ENCODE measurements around the gene RAB3D.
"Not testable (repeated sequence)": the region's sequence is repeated elsewhere in the genome, so short reads cannot be mapped to it uniquely, and the experiment has no call there.

Gene RAB3D

GRCh38 chr19:11380653-11381537, 41.4 kb upstream of the RAB3D start (continued):
- TF ChIP-seq ZNF544 (tag by site-specific recombination; IDR thresholded peaks at IDR 0.05), result no peak
- TF ChIP-seq ZNF146 (tag by site-specific recombination; IDR thresholded peaks at IDR 0.05), result no peak
- no peak for TF ChIP-seq GFI1B (tag by site-specific recombination; IDR thresholded peaks at IDR 0.05)
- TF ChIP-seq, protein P1, sequence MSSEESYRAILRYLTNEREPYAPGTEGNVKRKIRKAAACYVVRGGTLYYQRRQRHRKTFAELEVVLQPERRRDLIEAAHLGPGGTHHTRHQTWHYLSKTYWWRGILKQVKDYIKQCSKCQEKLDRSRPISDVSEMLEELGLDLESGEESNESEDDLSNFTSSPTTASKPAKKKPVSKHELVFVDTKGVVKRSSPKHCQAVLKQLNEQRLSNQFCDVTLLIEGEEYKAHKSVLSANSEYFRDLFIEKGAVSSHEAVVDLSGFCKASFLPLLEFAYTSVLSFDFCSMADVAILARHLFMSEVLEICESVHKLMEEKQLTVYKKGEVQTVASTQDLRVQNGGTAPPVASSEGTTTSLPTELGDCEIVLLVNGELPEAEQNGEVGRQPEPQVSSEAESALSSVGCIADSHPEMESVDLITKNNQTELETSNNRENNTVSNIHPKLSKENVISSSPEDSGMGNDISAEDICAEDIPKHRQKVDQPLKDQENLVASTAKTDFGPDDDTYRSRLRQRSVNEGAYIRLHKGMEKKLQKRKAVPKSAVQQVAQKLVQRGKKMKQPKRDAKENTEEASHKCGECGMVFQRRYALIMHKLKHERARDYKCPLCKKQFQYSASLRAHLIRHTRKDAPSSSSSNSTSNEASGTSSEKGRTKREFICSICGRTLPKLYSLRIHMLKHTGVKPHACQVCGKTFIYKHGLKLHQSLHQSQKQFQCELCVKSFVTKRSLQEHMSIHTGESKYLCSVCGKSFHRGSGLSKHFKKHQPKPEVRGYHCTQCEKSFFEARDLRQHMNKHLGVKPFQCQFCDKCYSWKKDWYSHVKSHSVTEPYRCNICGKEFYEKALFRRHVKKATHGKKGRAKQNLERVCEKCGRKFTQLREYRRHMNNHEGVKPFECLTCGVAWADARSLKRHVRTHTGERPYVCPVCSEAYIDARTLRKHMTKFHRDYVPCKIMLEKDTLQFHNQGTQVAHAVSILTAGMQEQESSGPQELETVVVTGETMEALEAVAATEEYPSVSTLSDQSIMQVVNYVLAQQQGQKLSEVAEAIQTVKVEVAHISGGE (tag by site-specific recombination; conservative IDR thresholded peaks at IDR 0.05; ENCODE audit: low read depth), result peak; percentile 65
- TF ChIP-seq ZNF707 (tag by site-specific recombination; IDR thresholded peaks at IDR 0.05), result no peak
- no peak for TF ChIP-seq ZNF596 (tag by site-specific recombination; IDR thresholded peaks at IDR 0.05)
- no peak for TF ChIP-seq ZNF391 (tag by site-specific recombination; IDR thresholded peaks at IDR 0.05; ENCODE audit: borderline replicate concordance, low read depth)
- TF ChIP-seq ZNF585B (tag by site-specific recombination; IDR thresholded peaks at IDR 0.05), result no peak

GRCh38 chr19:11379857-11380350, 40.4 kb upstream of the RAB3D start:
- Histone ChIP-seq H3K27ac (ENCODE audit: extremely low read depth, low read depth, low read length) (no peak overlapping the region), H3K36me3 (ENCODE audit: control insufficient read depth in 2 of 2, insufficient read depth in 1 of 2, low read length in 2 of 2) (peaks cover 0 to 21% of the 10 kb centered on the region in 2 experiments; a peak in 2 of 3 replicates), H3K4me3 (ENCODE audit: low read depth, low read length) (no peak overlapping the region), H3K9me3 (ENCODE audit: control insufficient read depth, insufficient read depth, low read depth, low read length) (no peaks in the 10 kb centered on the region), H3K4me1 (ENCODE audit: control insufficient read depth, insufficient read depth, low read length) (peaks cover 4% of the 10 kb centered on the region)
- peak; percentile 97 for TF ChIP-seq ZNF623 (tag by site-specific recombination; IDR thresholded peaks at IDR 0.05)
- no peak for TF ChIP-seq ZNF664 (tag by site-specific recombination; IDR thresholded peaks at IDR 0.05)
- CTCF ChIA-PET, result interaction anchor here (0.6 to 5.9 kb wide), 16 partner anchors 19 to 105 kb away, joined by 3 to 66 read pairs (median 13); partner anchors contain the start of genes CCDC159, ELAVL3, ODAD3 and PRKCSH
- POLR2A ChIA-PET, result interaction anchor here (0.7 to 2.7 kb wide), 3 partner anchors 34 to 63 kb away, joined by 3 to 27 read pairs (median 14); partner anchors contain the start of genes CCDC159, ODAD3, PRKCSH and TMEM205

DNA sequence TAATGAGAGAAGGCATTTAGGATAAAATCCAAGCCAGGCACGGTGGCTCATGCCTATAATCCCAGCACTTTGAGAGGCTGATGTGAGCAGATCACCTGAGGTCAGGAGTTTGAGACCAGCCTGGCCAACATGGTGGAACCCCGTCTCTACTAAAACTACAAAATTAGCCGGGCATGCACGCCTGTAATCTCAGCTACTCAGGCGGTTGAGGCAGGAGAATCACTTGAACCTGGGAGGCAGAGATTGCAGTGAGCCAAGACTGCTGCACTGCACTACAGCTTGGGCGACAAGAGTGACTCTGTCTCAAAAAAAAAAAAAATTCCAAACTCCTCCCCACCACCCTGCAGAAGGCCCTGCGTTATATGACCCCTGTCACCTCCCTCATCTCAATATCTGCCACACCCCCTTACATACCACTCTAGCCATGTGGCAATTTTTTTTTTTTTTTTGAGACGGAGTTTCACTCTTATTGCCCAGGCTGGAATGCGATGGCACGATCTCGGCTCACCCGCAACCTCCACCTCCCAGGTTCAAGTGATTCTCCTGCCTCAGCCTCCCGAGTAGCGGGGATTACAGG, 39.9 kb upstream of the RAB3D start:
- ChIA-PET POLR2A (interaction anchor here (0.7 to 2.7 kb wide), 2 partner anchors 34 to 56 kb away, joined by 3 to 27 read pairs; partner anchors contain the start of genes CCDC159, ODAD3, PRKCSH and TMEM205), CTCF (interaction anchor here (1.4 to 5.6 kb wide), 5 partner anchors 37 to 105 kb away, joined by 3 to 66 read pairs (median 16); partner anchors contain the start of genes ODAD3, PRKCSH and RGL3)
- H3K27ac ChIP-seq (ENCODE audit: extremely low read depth, low read depth, low read length); H3K4me1 ChIP-seq (ENCODE audit: control insufficient read depth, insufficient read depth, low read length); H3K4me3 ChIP-seq (ENCODE audit: low read depth, low read length); H3K9me3 ChIP-seq (ENCODE audit: control insufficient read depth, insufficient read depth, low read depth, low read length): not testable (repeated sequence)
- TF ChIP-seq KLF9 (tag by site-specific recombination; IDR thresholded peaks at IDR 0.05; ENCODE audit: low read depth), result peak; percentile 57; the same call in 1 of the 2 replicates
- peaks cover 0 to 21% of the 10 kb centered on the region in 2 experiments; a peak in 2 of 3 replicates for H3K36me3 ChIP-seq (ENCODE audit: control insufficient read depth in 2 of 2, insufficient read depth in 1 of 2, low read length in 2 of 2)

DNA sequence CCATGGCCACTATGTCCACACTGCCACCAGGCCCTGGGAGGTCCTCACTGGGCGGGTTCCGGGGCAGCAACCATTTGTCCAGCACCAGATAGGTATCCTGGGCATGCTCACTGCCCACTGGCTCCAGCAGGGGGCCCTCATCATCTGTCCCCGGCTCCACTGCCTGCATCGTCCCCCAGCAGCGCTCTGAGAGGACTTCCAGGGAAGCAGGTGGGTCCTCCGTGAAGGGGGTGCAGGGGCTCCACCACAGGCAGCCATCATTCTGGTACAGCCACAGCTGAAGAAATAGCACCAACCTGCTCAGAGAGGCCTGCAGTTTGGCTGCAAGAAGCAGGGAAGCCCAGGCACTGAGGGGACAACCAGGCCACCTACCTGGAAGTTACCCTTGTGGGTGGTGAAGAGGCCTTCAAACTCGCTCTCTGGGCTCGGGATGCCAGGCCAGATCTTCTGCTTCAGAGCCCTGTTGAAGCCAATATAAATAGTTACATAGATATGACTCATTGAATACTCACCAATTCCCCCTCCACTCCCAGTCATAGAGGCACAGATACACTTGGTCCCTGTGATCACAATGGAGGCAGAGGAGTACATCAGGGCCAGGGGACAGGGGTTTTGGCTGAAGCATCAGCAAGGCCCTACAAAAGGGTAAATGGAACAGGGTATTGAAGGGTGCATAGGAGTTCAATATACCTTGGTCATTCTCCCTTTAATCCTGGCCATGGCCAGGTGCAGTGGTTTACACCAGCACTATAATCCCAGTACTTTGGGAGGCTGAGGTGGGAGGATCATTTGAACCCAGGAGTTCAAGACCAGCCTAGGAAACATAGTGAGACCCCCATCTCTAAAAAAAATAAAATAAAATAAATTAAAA, 39.1 kb upstream of the RAB3D start:
- Histone ChIP-seq H3K4me3 (ENCODE audit: low read depth, low read length) (no peak overlapping the region), H3K4me1 (ENCODE audit: control insufficient read depth, insufficient read depth, low read length) (peaks cover 4% of the 10 kb centered on the region), H3K9me3 (ENCODE audit: control insufficient read depth, insufficient read depth, low read depth, low read length) (no peaks in the 10 kb centered on the region), H3K36me3 (ENCODE audit: control insufficient read depth in 2 of 2, insufficient read depth in 1 of 2, low read length in 2 of 2) (peaks cover 0 to 21% of the 10 kb centered on the region in 2 experiments; a peak in 2 of 3 replicates), H3K27ac (ENCODE audit: extremely low read depth, low read depth, low read length) (no peak overlapping the region)
- ChIA-PET POLR2A (no interaction called here), CTCF (interaction anchor here (0.9 to 5.6 kb wide), 8 partner anchors 20 to 104 kb away, joined by 3 to 66 read pairs (median 8); partner anchors contain the start of genes RGL3 and TSPAN16)
- no peak for TF ChIP-seq IKZF3 (tag by site-specific recombination; IDR thresholded peaks at IDR 0.05)
- TF ChIP-seq, protein P2, sequence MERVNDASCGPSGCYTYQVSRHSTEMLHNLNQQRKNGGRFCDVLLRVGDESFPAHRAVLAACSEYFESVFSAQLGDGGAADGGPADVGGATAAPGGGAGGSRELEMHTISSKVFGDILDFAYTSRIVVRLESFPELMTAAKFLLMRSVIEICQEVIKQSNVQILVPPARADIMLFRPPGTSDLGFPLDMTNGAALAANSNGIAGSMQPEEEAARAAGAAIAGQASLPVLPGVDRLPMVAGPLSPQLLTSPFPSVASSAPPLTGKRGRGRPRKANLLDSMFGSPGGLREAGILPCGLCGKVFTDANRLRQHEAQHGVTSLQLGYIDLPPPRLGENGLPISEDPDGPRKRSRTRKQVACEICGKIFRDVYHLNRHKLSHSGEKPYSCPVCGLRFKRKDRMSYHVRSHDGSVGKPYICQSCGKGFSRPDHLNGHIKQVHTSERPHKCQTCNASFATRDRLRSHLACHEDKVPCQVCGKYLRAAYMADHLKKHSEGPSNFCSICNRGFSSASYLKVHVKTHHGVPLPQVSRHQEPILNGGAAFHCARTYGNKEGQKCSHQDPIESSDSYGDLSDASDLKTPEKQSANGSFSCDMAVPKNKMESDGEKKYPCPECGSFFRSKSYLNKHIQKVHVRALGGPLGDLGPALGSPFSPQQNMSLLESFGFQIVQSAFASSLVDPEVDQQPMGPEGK (tag by site-specific recombination; IDR thresholded peaks at IDR 0.05), result peak; percentile 20; the same call in 1 of the 2 replicates
- TF ChIP-seq ZXDB (tag by site-specific recombination; IDR thresholded peaks at IDR 0.05), result peak; percentile 86
- TF ChIP-seq ZIC2 (tag by site-specific recombination; IDR thresholded peaks at IDR 0.05), result 0 out of 2 replicates have a peak, but pooled peaks have one; percentile 11
- TF ChIP-seq ZNF654 (tag by site-specific recombination; IDR thresholded peaks at IDR 0.05; ENCODE audit: low read depth), result peak; percentile 26
- TF ChIP-seq, protein P3, sequence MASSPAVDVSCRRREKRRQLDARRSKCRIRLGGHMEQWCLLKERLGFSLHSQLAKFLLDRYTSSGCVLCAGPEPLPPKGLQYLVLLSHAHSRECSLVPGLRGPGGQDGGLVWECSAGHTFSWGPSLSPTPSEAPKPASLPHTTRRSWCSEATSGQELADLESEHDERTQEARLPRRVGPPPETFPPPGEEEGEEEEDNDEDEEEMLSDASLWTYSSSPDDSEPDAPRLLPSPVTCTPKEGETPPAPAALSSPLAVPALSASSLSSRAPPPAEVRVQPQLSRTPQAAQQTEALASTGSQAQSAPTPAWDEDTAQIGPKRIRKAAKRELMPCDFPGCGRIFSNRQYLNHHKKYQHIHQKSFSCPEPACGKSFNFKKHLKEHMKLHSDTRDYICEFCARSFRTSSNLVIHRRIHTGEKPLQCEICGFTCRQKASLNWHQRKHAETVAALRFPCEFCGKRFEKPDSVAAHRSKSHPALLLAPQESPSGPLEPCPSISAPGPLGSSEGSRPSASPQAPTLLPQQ (tag by site-specific recombination; IDR thresholded peaks at IDR 0.05), result peak; percentile 73
